H1 (cell line): ENCODE results near the gene EMX1. TPM values are rescaled to one million over a fixed set of nuclear protein-coding genes. Genes with fewer than 3 reads are reported as not detected.
A peak's percentile ranks its signal among the peaks of the same experiment; 100 is the strongest.

ENCODE experiments used
- CTCF ChIA-PET: fragments of 300-600 bp; sonication (Branson Sonifier 250); formaldehyde crosslinking; loops from one replicate; lab custom pipeline; 2021; ENCODE audit not compliant: partially characterized antibody; lab: Charles Lee
- POLR2A ChIA-PET: fragments of 300-600 bp; sonication (Branson Sonifier 250); formaldehyde crosslinking; loops from one replicate; lab custom pipeline; 2021; ENCODE audit warnings: inconsistent platforms; ENCODE audit not compliant: partially characterized antibody; lab: Charles Lee
- DNase-seq, 2 experiments: peaks; one replicate each; pipeline versions ENCODE4 v3.0.0 to v3.0.0-alpha.2; 2010 to 2022; ENCODE audit warnings: low spot score in 2 of 2, low read depth in 1 of 2, mixed read lengths in 1 of 2
- FAIRE-seq: peaks from 2 replicates; lab custom pipeline; 2011; peaks lifted over from hg19 to GRCh38; lab: Jason Lieb, UNC
- H2AFZ ChIP-seq: 2 replicates; pipeline ENCODE4 v1.8.1; 2012; ENCODE audit warnings: low read length, inconsistent platforms
- H2AK5ac ChIP-seq: 2 replicates; pipeline ENCODE4 v1.6.1; 2013; ENCODE audit warnings: low read depth, low read length
- H2BK120ac ChIP-seq: replicated peaks from 2 replicates; pipeline ENCODE3; 2013; ENCODE audit warnings: low read depth, low read length, inconsistent platforms
- H2BK12ac ChIP-seq: 2 replicates; pipeline ENCODE4 v1.6.1; 2013; ENCODE audit warnings: low read depth, low read length
- H2BK15ac ChIP-seq: 2 replicates; pipeline ENCODE4 v1.6.1; 2013; ENCODE audit warnings: low read length
- H2BK20ac ChIP-seq: 2 replicates; pipeline ENCODE4 v1.6.1; 2013; ENCODE audit warnings: low read length
- H2BK5ac ChIP-seq: 2 replicates; pipeline ENCODE4 v1.6.1; 2013; ENCODE audit warnings: low read depth, low read length
- H3K14ac ChIP-seq: 2 replicates; pipeline ENCODE4 v1.6.1; 2013; ENCODE audit warnings: inconsistent platforms; ENCODE audit not compliant: insufficient read length
- H3K18ac ChIP-seq: 2 replicates; pipeline ENCODE4 v1.6.1; 2013; ENCODE audit warnings: low read length; ENCODE audit errors: extremely low read depth
- H3K23ac ChIP-seq: 2 replicates; pipeline ENCODE4 v1.6.1; 2013; ENCODE audit warnings: inconsistent platforms; ENCODE audit not compliant: insufficient read length
- H3K23me2 ChIP-seq: 2 replicates; pipeline ENCODE4 v1.6.1; 2013; ENCODE audit warnings: low read depth, low read length
- H3K27ac ChIP-seq: 2 replicates; pipeline ENCODE4 v1.6.1; 2011; ENCODE audit warnings: low read depth, low read length, inconsistent platforms
- H3K27me3 ChIP-seq, 4 experiments: replicated peaks in 1 of 4; 1 replicate in 1 of 4; 2 replicates in 3 of 4; pipeline versions ENCODE4 v1.6.1 to v1.8.1; 2011 to 2013; ENCODE audit warnings: low read length in 3 of 4, mild to moderate bottlenecking in 3 of 4, inconsistent platforms in 2 of 4, mixed read lengths in 2 of 4, moderate library complexity in 1 of 4; ENCODE audit not compliant: control insufficient read depth in 3 of 4, insufficient read depth in 3 of 4; ENCODE audit errors: extremely low read depth in 1 of 4
- H3K36me3 ChIP-seq, 4 experiments: 2 replicates each; pipeline versions ENCODE4 v1.6.1 to v1.8.1; 2011 to 2013; ENCODE audit warnings: mild to moderate bottlenecking in 4 of 4, low read length in 3 of 4, moderate library complexity in 2 of 4, control low read depth in 1 of 4, inconsistent platforms in 1 of 4; ENCODE audit not compliant: insufficient read depth in 4 of 4, control insufficient read depth in 2 of 4
- H3K4ac ChIP-seq: replicated peaks from 2 replicates; pipeline ENCODE3; 2013; ENCODE audit warnings: low read length, low read depth, mixed read lengths, inconsistent platforms; ENCODE audit not compliant: insufficient read length
- H3K4me1 ChIP-seq, 4 experiments: replicated peaks in 1 of 4; 1 replicate in 1 of 4; 2 replicates in 3 of 4; pipeline versions ENCODE4 v1.6.1 to v1.8.1; 2011 to 2013; ENCODE audit warnings: low read length in 3 of 4, inconsistent platforms in 2 of 4, mixed read lengths in 1 of 4; ENCODE audit not compliant: insufficient read depth in 4 of 4, control insufficient read depth in 3 of 4
- H3K4me2 ChIP-seq, 2 experiments: 2 replicates each; pipeline versions ENCODE4 v1.6.1 to v1.8.1; 2011 to 2013; ENCODE audit warnings: low read depth in 2 of 2, low read length in 2 of 2, control low read depth in 1 of 2, inconsistent platforms in 1 of 2, mild to moderate bottlenecking in 1 of 2; ENCODE audit not compliant: insufficient read depth in 1 of 2
- H3K4me3 ChIP-seq, 4 experiments: fragments of 200-600, 300-600 bp in 1 of 4; sonication (generic), shearing (Covaris generic), sonication (Bioruptor Twin) in 1 of 4; 2 replicates each; pipeline versions ENCODE4 v1.5.1 to v1.8.1; 2011 to 2016; ENCODE audit warnings: low read length in 4 of 4, low read depth in 3 of 4, control low read depth in 2 of 4, inconsistent platforms in 2 of 4, mild to moderate bottlenecking in 2 of 4, mixed read lengths in 1 of 4, moderate library complexity in 1 of 4; ENCODE audit not compliant: insufficient read depth in 2 of 4; ENCODE audit errors: extremely low read depth in 1 of 4
- H3K56ac ChIP-seq: replicated peaks from 2 replicates; pipeline ENCODE3; 2013; ENCODE audit warnings: low read depth, mild to moderate bottlenecking, mixed read lengths, low read length, inconsistent platforms; ENCODE audit not compliant: insufficient read length
- H3K79me1 ChIP-seq: 2 replicates; pipeline ENCODE4 v1.6.1; 2013; ENCODE audit warnings: low read depth, low read length, control low read depth
- H3K79me2 ChIP-seq, 2 experiments: 2 replicates each; pipeline versions ENCODE4 v1.6.1 to v1.8.1; 2012 to 2013; ENCODE audit warnings: low read length in 2 of 2, mild to moderate bottlenecking in 2 of 2, inconsistent platforms in 1 of 2; ENCODE audit not compliant: insufficient read depth in 2 of 2, control insufficient read depth in 1 of 2
- H3K9ac ChIP-seq, 4 experiments: replicated peaks in 1 of 4; 1 replicate in 1 of 4; 2 replicates in 3 of 4; pipeline versions ENCODE4 v1.6.1 to v1.8.1; 2011 to 2013; ENCODE audit warnings: low read depth in 3 of 4, low read length in 3 of 4, control low read depth in 2 of 4, mild to moderate bottlenecking in 2 of 4, moderate library complexity in 2 of 4, inconsistent platforms in 1 of 4; ENCODE audit errors: extremely low read depth in 1 of 4
- H3K9me3 ChIP-seq, 2 experiments: 2 replicates each; pipeline versions ENCODE4 v1.6.1 to v1.8.1; 2012 to 2013; ENCODE audit warnings: mild to moderate bottlenecking in 2 of 2, moderate library complexity in 2 of 2, control low read depth in 1 of 2, inconsistent platforms in 1 of 2, low read depth in 1 of 2, low read length in 1 of 2, mixed read lengths in 1 of 2; ENCODE audit not compliant: insufficient read depth in 2 of 2
- H4K20me1 ChIP-seq, 2 experiments: replicated peaks in 1 of 2; 2 replicates each; pipeline versions ENCODE3 to v1.8.1; 2011 to 2013; ENCODE audit warnings: inconsistent platforms in 2 of 2, low read length in 2 of 2, mild to moderate bottlenecking in 1 of 2; ENCODE audit not compliant: insufficient read depth in 2 of 2, control insufficient read depth in 1 of 2
- H4K5ac ChIP-seq: 2 replicates; pipeline ENCODE4 v1.6.1; 2013; ENCODE audit warnings: low read length, low read depth, mixed read lengths, inconsistent platforms; ENCODE audit not compliant: insufficient read length
- H4K8ac ChIP-seq: 2 replicates; pipeline ENCODE4 v1.8.0; 2013; ENCODE audit warnings: mild to moderate bottlenecking, moderate library complexity, low read length, inconsistent platforms; ENCODE audit not compliant: insufficient read depth; ENCODE audit errors: extremely low read depth
- H4K91ac ChIP-seq: replicated peaks from 2 replicates; pipeline ENCODE3; 2013; ENCODE audit warnings: low read length, mixed read lengths, inconsistent platforms; ENCODE audit not compliant: insufficient read length
- ATF2 ChIP-seq: IDR thresholded peaks from 2 replicates; pipeline ENCODE4 v1.6.1; 2012; ENCODE audit warnings: low read length, inconsistent platforms
- CHD2 ChIP-seq: IDR thresholded peaks from 2 replicates; pipeline ENCODE4 v1.6.1; 2012; ENCODE audit warnings: low read length, improper control_type of control experiment
- JUND ChIP-seq: IDR thresholded peaks from 2 replicates; pipeline ENCODE4 v1.6.1; 2011; ENCODE audit warnings: mild to moderate bottlenecking, improper control_type of control experiment, low read length
- MAFK ChIP-seq: IDR thresholded peaks from 2 replicates; pipeline ENCODE4 v1.6.1; 2012; ENCODE audit warnings: low read depth, mild to moderate bottlenecking, improper control_type of control experiment, low read length
- POLR2AphosphoS5 ChIP-seq: IDR thresholded peaks from 2 replicates; pipeline ENCODE4 v1.6.1; 2011; ENCODE audit warnings: low read depth, low read length
- SIX5 ChIP-seq: IDR thresholded peaks from 2 replicates; pipeline ENCODE4 v1.6.1; 2011; ENCODE audit warnings: mild to moderate bottlenecking, low read depth, low read length
- TEAD4 ChIP-seq: IDR thresholded peaks from 2 replicates; pipeline ENCODE4 v1.6.1; 2012; ENCODE audit warnings: low read depth, low read length, inconsistent platforms, mixed read lengths
- WGBS, 2 experiments: shearing (Covaris generic) in 1 of 2; methylation state at CpG; one replicate each; pipeline versions ENCODE4 v1.1.6 to v1.1.7; 2013 to 2015; ENCODE audit warnings: low lambda C conversion rate in 2 of 2, mixed read lengths in 2 of 2, inconsistent platforms in 1 of 2, low coverage in 1 of 2, missing lambda C conversion rate in 1 of 2; ENCODE audit not compliant: insufficient replicate concordance in 2 of 2, insufficient coverage in 1 of 2, insufficient read length in 1 of 2; ENCODE audit errors: extremely low coverage in 1 of 2, missing lambda C conversion rate in 1 of 2; 5-methylcytosine and 5-hydroxymethylcytosine counted together
- polyA plus RNA-seq, 7 experiments: library from polyadenylated mRNA; depleted of rRNA in 3 of 7; stranded (reverse) in 5 of 7; unstranded in 2 of 7; fragments of >200 nt in 5 of 7; fragments of 200-250 nt in 2 of 7; gene quantifications; 1 replicate in 5 of 7; 2 replicates in 1 of 7; 4 replicates in 1 of 7; pipeline versions ENCODE4 v1.2.1 to v1.2.3, GENCODE V29; 2011 to 2013; ENCODE audit warnings: missing spikeins in 2 of 7, mixed read lengths in 2 of 7
- total RNA-seq: library from RNA; stranded (reverse); fragmentation: NEBNext Ultra II Directional; extraction: Animal tissue kit (Norgen Biotek cat#: 25700); gene quantifications from 2 replicates; pipeline ENCODE4 v1.2.1, GENCODE V29; 2021

EMX1 gene
- total and polyA plus RNA-seq, 2 of the 8 experiments (the other 6 are each of a cell fraction or from before 2014, with no cell fraction given), result 2.4 to 4.9 TPM

GRCh38 chr2:72965016-72965415, 47.7 kb downstream of the EMX1 start:
- no peak overlapping the region for H4K91ac ChIP-seq
- H3K79me2 ChIP-seq, result no peaks in the 10 kb centered on the region
- no peak overlapping the region for H3K4me2 ChIP-seq
- no peak for DNase-seq
- H3K23me2 ChIP-seq, result no peaks in the 10 kb centered on the region
- H2AFZ ChIP-seq, result no peak overlapping the region
- H3K9me3 ChIP-seq, result no peaks in the 10 kb centered on the region
- H3K79me1 ChIP-seq, result no peaks in the 10 kb centered on the region
- no peak overlapping the region for H2BK15ac ChIP-seq
- no peak overlapping the region for H2AK5ac ChIP-seq
- no peak overlapping the region for H4K5ac ChIP-seq
- ChIA-PET POLR2A (no interaction called here), CTCF (interaction anchor here (1.0 to 11.9 kb wide), 9 partner anchors 10 to 212 kb away, joined by 4 to 166 read pairs (median 17); partner anchors contain the start of gene SPR)
- H2BK12ac ChIP-seq, result 0 out of 2 replicates have a peak overlapping the region, but pooled peaks have one; percentile 97
- H3K27ac ChIP-seq, result no peak overlapping the region
- TF ChIP-seq CHD2 (no peak), ATF2 (no peak), MAFK (no peak), POLR2AphosphoS5 (no peak), JUND (no peak), TEAD4 (no peak), SIX5 (no peak)
- no peak overlapping the region for H3K9ac ChIP-seq
- H3K23ac ChIP-seq, result no peak overlapping the region
- 83% methylated on average over 12 of the region's 12 CpGs; no CpG with 5 or more reads in 1 of the 2 experiments for WGBS, 2 experiments
- FAIRE-seq, result no peak
- H2BK5ac ChIP-seq, result no peak overlapping the region
- no peak overlapping the region for H3K14ac ChIP-seq
- no peaks in the 10 kb centered on the region for H3K36me3 ChIP-seq
- peaks cover 12 to 26% (median 22%) of the 10 kb centered on the region in 4 experiments for H3K4me1 ChIP-seq
- no peak overlapping the region for H3K18ac ChIP-seq
- H2BK20ac ChIP-seq, result no peak overlapping the region
- H2BK120ac ChIP-seq, result no peak overlapping the region
- no peak overlapping the region for H3K4me3 ChIP-seq
- no peak overlapping the region for H3K56ac ChIP-seq
- no peaks in the 10 kb centered on the region for H4K20me1 ChIP-seq
- H4K8ac ChIP-seq, result no peak overlapping the region
- H3K4ac ChIP-seq, result no peak overlapping the region
- peaks cover 0 to 5% (median 0%) of the 10 kb centered on the region in 4 experiments; a peak in 1 of 7 replicates for H3K27me3 ChIP-seq
